ENCODE data around the gene B4GALT7. TPM values are rescaled to one million over a fixed set of nuclear protein-coding genes. Genes with fewer than 3 reads are reported as not detected.

Gene B4GALT7
- 38.0 TPM for polyA plus RNA-seq (2012; ENCODE audit: insufficient read length, low read depth)

GRCh38 chr5:177599731-177600507 lies at the start of gene B4GALT7:
Gene B4GALT7 (plus strand): TSS chr5:177600132. CDS start chr5:177600211, 79 bp downstream.
- TF ChIP-seq POLR2AphosphoS5 (IDR thresholded peaks at IDR 0.05; ENCODE audit: low read depth, low read length) (peak; percentile 68), FOXP2 (optimal IDR thresholded peaks at IDR 0.05; ENCODE audit: borderline replicate concordance, extremely low read depth, extremely low read length, insufficient read depth) (peak; percentile 87), TAF1 (IDR thresholded peaks at IDR 0.05; ENCODE audit: borderline replicate concordance, insufficient read depth, low read length) (0 out of 2 replicates have a peak, but pooled peaks have one; percentile 71), SIN3A (IDR thresholded peaks at IDR 0.05; ENCODE audit: borderline replicate concordance, insufficient read depth, low read length) (peak; percentile 24; the same call in 1 of the 2 replicates), REST (IDR thresholded peaks at IDR 0.05; ENCODE audit: insufficient read depth in 1 of 2, low read depth in 2 of 2, low read length in 2 of 2) (no peak)

GRCh38 chr5:177552839-177553455 lies 47.0 kb upstream of the B4GALT7 start:
- TF ChIP-seq TAF1 (IDR thresholded peaks at IDR 0.05; ENCODE audit: borderline replicate concordance, insufficient read depth, low read length) (no peak), REST (IDR thresholded peaks at IDR 0.05; ENCODE audit: insufficient read depth in 1 of 2, low read depth in 2 of 2, low read length in 2 of 2) (no peak), POLR2AphosphoS5 (IDR thresholded peaks at IDR 0.05; ENCODE audit: low read depth, low read length) (no peak), FOXP2 (optimal IDR thresholded peaks at IDR 0.05; ENCODE audit: borderline replicate concordance, extremely low read depth, extremely low read length, insufficient read depth) (no peak), SIN3A (IDR thresholded peaks at IDR 0.05; ENCODE audit: borderline replicate concordance, insufficient read depth, low read length) (no peak)

- TF ChIP-seq FOXP2 (optimal IDR thresholded peaks at IDR 0.05; ENCODE audit: borderline replicate concordance, extremely low read depth, extremely low read length, insufficient read depth), result no peak
- TF ChIP-seq POLR2AphosphoS5 (IDR thresholded peaks at IDR 0.05; ENCODE audit: low read depth, low read length), result no peak
- no peak for TF ChIP-seq TAF1 (IDR thresholded peaks at IDR 0.05; ENCODE audit: borderline replicate concordance, insufficient read depth, low read length)
Observed at GRCh38 chr5:177553671-177554429, 46.1 kb upstream of the B4GALT7 start.

- TF ChIP-seq TAF1 (IDR thresholded peaks at IDR 0.05; ENCODE audit: borderline replicate concordance, insufficient read depth, low read length), result no peak
- peak; percentile 78 for TF ChIP-seq FOXP2 (optimal IDR thresholded peaks at IDR 0.05; ENCODE audit: borderline replicate concordance, extremely low read depth, extremely low read length, insufficient read depth)
- TF ChIP-seq POLR2AphosphoS5 (IDR thresholded peaks at IDR 0.05; ENCODE audit: low read depth, low read length), result peak; percentile 40; the same call in 1 of the 2 replicates
- TF ChIP-seq SIN3A (IDR thresholded peaks at IDR 0.05; ENCODE audit: borderline replicate concordance, insufficient read depth, low read length), result peak; percentile 35; the same call in 1 of the 2 replicates
- TF ChIP-seq REST (IDR thresholded peaks at IDR 0.05; ENCODE audit: insufficient read depth in 1 of 2, low read depth in 2 of 2, low read length in 2 of 2), result no peak
Observed at GRCh38 chr5:177554474-177555111, 45.3 kb upstream of the B4GALT7 start, which contains the start of gene FAM193B. Gene FAM193B (minus strand): TSS chr5:177554563. CDS start chr5:177554458, 105 bp downstream.
